GM18907 (cell line): ENCODE measurements around the gene GRIK4.
"Not testable (repeated sequence)": the region's sequence is repeated elsewhere in the genome, so short reads cannot be mapped to it uniquely, and the experiment has no call there.

ENCODE experiments used
- ATAC-seq: cut with Tn5 transposase; IDR thresholded peaks from one replicate; pipeline ENCODE4 v1.9.1; 2021; ENCODE audit warnings: mild to moderate bottlenecking, moderate library complexity; ENCODE audit not compliant: unreplicated experiment

GRIK4 gene

DNA sequence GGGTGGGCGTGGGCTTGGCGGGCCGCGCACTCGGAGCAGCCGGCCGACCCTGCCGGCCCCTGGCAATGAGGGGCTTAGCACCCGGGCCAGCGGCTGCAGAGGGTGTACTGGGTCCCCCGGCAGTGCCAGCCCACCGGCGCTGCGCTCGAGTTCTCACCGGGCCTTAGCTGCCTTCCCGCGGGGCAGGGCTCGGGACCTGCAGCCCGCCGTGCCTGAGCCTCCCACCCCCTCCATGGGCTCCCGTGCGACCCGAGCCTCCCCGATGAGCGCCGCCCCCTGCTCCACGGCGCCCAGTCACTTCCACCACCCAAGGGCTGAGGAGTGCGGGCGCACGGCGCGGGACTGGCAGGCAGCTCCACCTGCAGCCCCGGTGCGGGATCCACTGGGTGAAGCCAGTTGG is 510.2 kb downstream of the GRIK4 start:
- ATAC-seq = not testable (repeated sequence)

DNA sequence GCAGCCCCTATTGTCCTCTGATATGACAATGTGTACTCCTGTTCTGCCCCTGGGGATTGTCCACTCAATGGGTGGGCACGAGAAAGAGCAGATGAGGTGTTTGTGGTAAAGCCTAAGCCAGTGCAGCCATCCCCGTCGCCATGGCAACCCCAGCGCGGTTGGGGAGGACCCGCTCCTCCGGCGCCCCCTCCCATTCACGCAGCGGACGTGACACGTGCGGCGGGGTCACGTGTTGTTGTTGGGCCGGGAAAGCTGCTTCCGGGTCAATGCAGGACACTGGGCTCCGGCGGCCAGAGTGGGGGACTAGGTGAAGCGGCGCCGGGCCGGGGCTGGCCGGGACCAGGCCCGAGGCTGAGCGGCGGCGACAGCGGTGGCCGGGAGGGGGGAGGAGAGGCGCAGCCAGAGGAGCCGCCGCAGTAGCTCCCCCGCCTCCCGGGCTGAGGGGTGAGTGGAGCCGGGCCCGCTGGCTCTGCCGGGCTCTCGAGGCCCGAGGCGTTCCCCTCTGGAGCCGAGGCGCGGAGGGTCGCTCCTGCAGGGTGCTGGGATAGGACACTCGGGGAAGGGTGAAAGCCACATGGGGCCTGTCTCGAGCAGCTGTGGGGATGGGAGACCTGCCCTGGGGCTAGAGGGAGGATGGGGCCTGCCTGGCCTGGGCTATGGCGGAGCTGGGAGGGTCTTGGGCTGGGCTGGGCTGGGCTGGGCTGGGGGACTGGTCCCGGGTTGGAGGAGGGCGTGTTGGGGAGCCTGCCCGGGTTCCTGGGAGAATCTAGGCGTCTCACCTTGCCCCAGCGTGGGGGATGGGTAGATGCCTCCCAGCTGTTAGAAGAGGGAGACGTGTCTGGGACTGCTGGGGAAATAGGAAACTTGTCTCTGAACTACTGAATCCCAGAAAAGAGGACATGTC is 512.6 kb downstream of the GRIK4 start, which contains the start of gene TBCEL:
TBCEL (plus strand) TSS at position 255 of the 904 bp plus-strand sequence. CDS start 21,589 bp downstream, outside the sequence.
- peak; percentile 95 for ATAC-seq

DNA sequence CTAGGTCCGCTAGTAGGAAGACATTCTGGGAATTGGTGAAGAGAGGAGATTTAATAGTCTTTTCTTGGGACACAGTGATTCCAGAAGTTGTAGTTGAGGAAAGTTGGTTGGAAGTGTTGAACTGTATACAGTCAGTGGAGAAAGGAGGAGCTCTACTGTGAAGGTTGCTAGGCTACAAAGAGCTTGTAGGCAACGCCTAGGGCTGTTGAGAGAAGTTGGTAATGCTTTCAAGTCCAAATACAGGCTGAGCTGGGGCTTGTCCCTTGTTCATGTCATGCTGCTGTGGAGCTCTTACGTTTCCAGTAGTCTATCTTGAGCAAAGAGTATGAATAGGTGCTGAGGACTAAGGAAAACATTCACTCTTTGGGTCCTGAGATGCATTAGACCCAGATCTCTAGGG is 513.4 kb downstream of the GRIK4 start:
- no peak for ATAC-seq

DNA sequence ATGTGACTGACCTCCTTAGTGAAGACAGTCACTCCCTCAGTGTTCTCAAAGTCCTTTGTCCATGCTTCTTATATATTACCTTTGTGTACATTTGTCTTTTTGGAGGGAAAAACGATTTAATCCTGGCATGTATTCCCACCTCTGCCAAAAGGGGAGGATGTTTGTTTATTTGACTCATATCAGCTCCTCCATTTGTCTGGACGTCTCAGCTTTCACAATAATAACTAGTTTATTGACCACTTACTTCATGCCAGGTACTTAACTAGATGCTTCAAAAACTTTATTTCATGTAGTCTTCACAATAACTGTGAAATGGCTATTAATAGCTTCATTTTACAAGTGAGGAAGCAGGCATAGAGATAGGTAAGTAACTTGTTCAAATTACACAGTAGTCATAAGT is 517.6 kb downstream of the GRIK4 start:
- ATAC-seq = no peak

GRCh38 chr11:121029813-121030445 is 518.4 kb downstream of the GRIK4 start:
- no peak for ATAC-seq

- no peak for ATAC-seq
Observed at GRCh38 chr11:121031167-121031566, 519.6 kb downstream of the GRIK4 start.

DNA sequence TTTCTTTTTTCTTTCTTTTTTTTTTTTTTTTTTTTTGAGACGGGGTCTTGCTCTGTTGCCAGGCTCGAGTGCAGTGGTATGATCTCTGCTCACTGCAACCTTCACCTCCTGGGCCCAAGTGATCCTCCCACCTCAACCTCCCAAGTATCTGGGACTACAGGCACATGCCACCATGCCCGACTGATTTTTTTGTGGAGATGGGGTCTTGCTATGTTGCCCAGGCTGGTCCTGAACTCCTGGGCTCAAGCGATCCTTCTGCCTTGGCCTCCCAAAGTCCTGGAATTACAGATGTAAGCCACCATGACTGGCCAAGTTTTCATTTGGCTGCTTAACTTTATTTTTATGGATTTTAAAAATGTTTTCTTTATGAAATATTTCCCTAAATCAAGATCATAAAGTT is 520.1 kb downstream of the GRIK4 start:
- ATAC-seq = not testable (repeated sequence)

DNA sequence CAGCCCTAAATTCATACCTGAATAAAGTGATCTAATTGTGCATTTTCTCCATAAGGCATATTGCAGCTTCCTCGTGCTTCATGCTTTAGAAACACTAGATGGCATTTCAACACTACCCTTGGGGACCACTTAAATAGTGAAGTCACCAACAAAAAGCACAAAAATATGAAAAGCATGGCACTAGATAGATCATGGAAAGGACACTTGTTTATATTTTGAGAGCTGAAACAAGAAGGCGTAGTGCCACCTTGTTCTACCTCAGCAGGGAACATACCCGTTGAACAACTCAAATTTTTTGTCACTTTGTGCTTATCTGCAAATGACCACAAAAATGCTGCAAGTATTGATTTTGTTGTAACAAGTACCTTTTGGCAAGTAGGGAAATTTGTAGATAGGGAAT is 521.0 kb downstream of the GRIK4 start:
- no peak for ATAC-seq

GRCh38 chr11:121033635-121034034 is 522.1 kb downstream of the GRIK4 start:
- ATAC-seq = no peak

DNA sequence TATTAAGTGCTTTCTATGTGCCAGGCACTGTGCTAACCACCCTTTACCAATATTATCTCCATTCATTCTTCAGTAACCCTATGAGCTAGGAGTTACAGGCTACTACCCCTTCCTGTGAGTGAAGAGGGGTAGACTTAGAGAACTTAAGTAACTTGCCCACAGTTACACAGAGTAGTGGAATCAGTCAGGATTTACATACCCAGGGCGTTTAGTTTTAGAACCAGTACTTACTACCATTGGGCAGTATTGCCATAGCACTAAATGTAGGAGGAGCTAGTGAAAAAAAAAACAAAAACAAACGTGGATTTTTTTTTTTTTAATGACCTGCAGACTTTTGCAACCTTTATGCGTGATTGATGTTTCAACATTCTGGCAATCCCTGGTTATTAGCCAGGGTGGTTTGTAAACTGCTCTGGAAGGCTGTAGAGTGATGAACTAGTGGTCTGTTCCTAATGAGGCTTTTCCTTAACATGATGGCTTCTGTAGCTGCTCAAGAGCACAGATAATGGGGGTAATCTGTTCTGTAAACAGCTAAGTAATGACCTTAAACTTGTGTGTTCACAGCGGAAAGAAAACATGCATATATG is 523.7 kb downstream of the GRIK4 start:
- ATAC-seq = no peak

DNA sequence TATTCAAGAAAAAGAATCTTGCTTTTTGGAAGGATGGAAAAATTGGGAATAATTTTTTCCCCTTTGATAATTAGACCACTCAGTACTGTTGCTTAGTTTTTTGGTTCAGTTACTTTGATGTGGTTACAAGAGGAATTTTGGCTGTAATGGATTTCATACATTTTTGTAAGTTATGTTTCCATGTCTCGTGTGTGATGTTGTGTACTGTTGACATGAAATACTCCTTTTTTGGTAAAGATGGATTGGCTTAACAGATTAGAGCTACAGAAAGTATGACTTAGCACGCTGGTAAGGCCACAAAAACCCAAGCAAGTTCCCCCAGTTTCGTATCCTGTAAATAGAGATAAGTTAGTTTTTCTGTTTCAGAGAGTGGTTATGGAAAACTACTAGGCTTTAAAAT is 524.2 kb downstream of the GRIK4 start:
- peak; percentile 60 for ATAC-seq

DNA sequence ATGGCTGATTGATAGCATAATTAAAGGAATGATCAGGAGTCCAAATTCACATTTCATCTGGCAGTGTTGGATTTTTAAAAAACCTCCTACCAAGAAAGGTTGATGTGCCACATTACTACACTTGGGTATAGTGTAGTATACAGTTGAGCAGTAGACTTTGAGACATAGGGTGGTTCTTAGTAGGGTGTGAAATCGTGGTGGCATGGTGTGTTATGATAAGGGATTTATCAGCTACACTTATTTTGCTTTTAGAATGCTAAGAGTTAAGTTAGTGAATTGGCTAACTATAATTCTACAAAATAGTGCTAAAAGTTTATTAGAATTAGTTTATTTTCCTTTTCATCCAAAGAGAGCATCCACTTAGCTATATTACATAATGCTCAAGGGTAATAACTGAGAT is 525.5 kb downstream of the GRIK4 start:
- ATAC-seq = no peak
